Measurements from ENCODE around the gene YES1. TPM values are rescaled to one million over a fixed set of nuclear protein-coding genes. Genes with fewer than 3 reads are reported as not detected.

YES1 gene
- total RNA-seq, 4 donors from 2014 or later = 49.4 to 128 (median 96.0) TPM

DNA sequence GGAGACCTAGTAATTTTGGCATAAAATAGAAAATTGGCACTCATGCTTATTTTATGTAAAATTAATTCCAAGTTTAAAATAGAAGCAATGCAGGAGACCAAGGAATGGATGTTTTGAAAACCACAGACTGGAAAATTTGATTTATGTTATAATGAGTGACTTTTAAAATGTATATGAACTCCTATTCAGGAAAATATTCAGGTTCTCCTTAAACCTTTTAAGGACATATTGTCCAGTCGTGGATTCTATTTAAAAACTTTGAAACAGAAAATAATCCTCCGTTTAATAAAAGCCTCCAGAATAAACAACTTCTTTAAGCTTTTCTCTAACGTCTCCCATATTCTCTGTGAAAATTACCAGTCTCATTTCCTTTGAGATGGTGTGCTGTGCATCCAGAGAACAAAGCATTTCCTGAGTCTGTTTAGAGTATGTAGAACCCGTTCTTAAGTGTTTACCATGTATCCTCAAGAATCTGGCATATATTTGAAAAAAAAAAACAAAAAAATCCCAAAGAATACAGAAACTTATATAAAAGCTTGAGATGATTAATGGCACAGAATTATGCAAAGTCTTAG lies 8.6 kb upstream of the YES1 start:
- 42 to 48% methylated on average over 4 of the region's 4 CpGs for WGBS, 2 donors (ENCODE audit: low coverage in 1 of 2)

GRCh38 chr18:816869-817268 lies 4.8 kb upstream of the YES1 start:
- H3K4me3 ChIP-seq = no peak overlapping the region
- H3K27ac ChIP-seq = no peak overlapping the region
- TF ChIP-seq POLR2A (IDR thresholded peaks at IDR 0.05) (no peak), CTCF (IDR thresholded peaks at IDR 0.05) (no peak), EP300 (IDR thresholded peaks at IDR 0.05; ENCODE audit: low read depth) (no peak), POLR2AphosphoS5 (IDR thresholded peaks at IDR 0.05) (no peak)
- no peaks in the 10 kb centered on the region for H3K36me3 ChIP-seq
- no peaks in the 10 kb centered on the region for H3K9me3 ChIP-seq
- in situ Hi-C loops (cut with MboI; ENCODE audit: low pct_ligation_motif_present in 1 of 4, low pct_unique_long_range_greater_than_20kb in 1 of 4, low sequenced_read_pairs in 3 of 4) = no loop called here
- intact Hi-C loops (cut with DNase I; ENCODE audit: low total_unique reads) = no loop called here
- peaks cover 0 to 11% (median 0%) of the 10 kb centered on the region in 4 donors for H3K4me1 ChIP-seq
- peaks cover 14% of the 10 kb centered on the region for H3K27me3 ChIP-seq
- 29 to 39% methylated on average over 2 of the region's 2 CpGs for WGBS, 2 donors (ENCODE audit: low coverage in 1 of 2)
- DNase-seq = no peak

More for the DNA sequence above, 8.6 kb upstream of the YES1 start:
- Histone ChIP-seq H3K27me3 (peaks cover 14% of the 10 kb centered on the region), H3K4me3 (no peak overlapping the region), H3K27ac (no peak overlapping the region), H3K36me3 (no peaks in the 10 kb centered on the region), H3K4me1 (no peaks in the 10 kb centered on the region), H3K9me3 (no peaks in the 10 kb centered on the region)
- TF ChIP-seq POLR2AphosphoS5 (IDR thresholded peaks at IDR 0.05) (no peak), EP300 (IDR thresholded peaks at IDR 0.05; ENCODE audit: low read depth) (no peak), CTCF (IDR thresholded peaks at IDR 0.05) (no peak), POLR2A (IDR thresholded peaks at IDR 0.05) (no peak)
- DNase-seq = no peak
- in situ Hi-C loops (cut with MboI; ENCODE audit: low pct_ligation_motif_present in 1 of 4, low pct_unique_long_range_greater_than_20kb in 1 of 4, low sequenced_read_pairs in 3 of 4) = loop anchor here in 1 of 4 donors (10.0 kb wide), 1 partner anchor 196 kb away; no protein-coding TSS in a partner anchor
- intact Hi-C loops (cut with DNase I; ENCODE audit: low total_unique reads) = no loop called here

GRCh38 chr18:816088-816653 lies 4.1 kb upstream of the YES1 start:
- no peaks in the 10 kb centered on the region for H3K9me3 ChIP-seq
- TF ChIP-seq EP300 (IDR thresholded peaks at IDR 0.05; ENCODE audit: low read depth) (no peak), POLR2AphosphoS5 (IDR thresholded peaks at IDR 0.05) (no peak), POLR2A (IDR thresholded peaks at IDR 0.05) (no peak), CTCF (IDR thresholded peaks at IDR 0.05) (no peak)
- H3K36me3 ChIP-seq = no peaks in the 10 kb centered on the region
- DNase-seq = no peak
- peaks cover 0 to 13% (median 0%) of the 10 kb centered on the region in 4 donors for H3K4me1 ChIP-seq
- H3K4me3 ChIP-seq = no peak overlapping the region
- in situ Hi-C loops (cut with MboI; ENCODE audit: low pct_ligation_motif_present in 1 of 4, low pct_unique_long_range_greater_than_20kb in 1 of 4, low sequenced_read_pairs in 3 of 4) (no loop called here), intact Hi-C loops (cut with DNase I; ENCODE audit: low total_unique reads) (no loop called here)
- peaks cover 14% of the 10 kb centered on the region for H3K27me3 ChIP-seq
- H3K27ac ChIP-seq = no peak overlapping the region
- 67 to 81% methylated on average over 1 to 4 of the region's 4 CpGs for WGBS, 2 donors (ENCODE audit: low coverage in 1 of 2)

DNA sequence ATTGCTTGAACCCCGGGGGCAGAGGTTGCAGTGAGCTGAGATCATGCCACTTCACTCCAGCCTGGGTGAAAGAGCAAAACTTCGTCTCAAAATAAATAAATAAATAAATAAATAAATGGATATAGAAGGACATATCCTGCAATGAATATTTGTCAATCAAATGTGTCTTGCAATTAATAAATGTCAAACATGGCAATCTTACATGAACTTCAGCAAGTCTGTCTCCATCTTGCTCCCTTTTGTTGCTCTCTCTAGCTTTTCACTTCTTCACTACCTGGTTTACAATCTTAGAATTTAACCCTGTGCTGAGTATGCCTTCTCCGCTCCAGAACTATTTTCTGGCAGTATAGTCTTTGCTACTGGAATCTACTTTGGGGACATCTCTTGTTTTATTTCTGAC lies 3.3 kb upstream of the YES1 start:
- no peaks in the 10 kb centered on the region for H3K36me3 ChIP-seq
- intact Hi-C loops (cut with DNase I; ENCODE audit: low total_unique reads) = no loop called here

More for the DNA sequence above, 3.3 kb upstream of the YES1 start:
- no peak overlapping the region for H3K4me3 ChIP-seq
- WGBS, 2 donors (ENCODE audit: low coverage in 1 of 2) = 75 to 100% methylated on average over 1 to 3 of the region's 3 CpGs
- H3K4me1 ChIP-seq = peaks cover 0 to 21% (median 0%) of the 10 kb centered on the region in 4 donors
- no peak for DNase-seq
- in situ Hi-C loops (cut with MboI; ENCODE audit: low pct_ligation_motif_present in 1 of 4, low pct_unique_long_range_greater_than_20kb in 1 of 4, low sequenced_read_pairs in 3 of 4) = no loop called here
- no peak for TF ChIP-seq CTCF (IDR thresholded peaks at IDR 0.05)
- TF ChIP-seq POLR2A (IDR thresholded peaks at IDR 0.05) = no peak
- no peak for TF ChIP-seq POLR2AphosphoS5 (IDR thresholded peaks at IDR 0.05)
- no peak for TF ChIP-seq EP300 (IDR thresholded peaks at IDR 0.05; ENCODE audit: low read depth)
- H3K9me3 ChIP-seq = no peaks in the 10 kb centered on the region
- H3K27me3 ChIP-seq = peaks cover 9% of the 10 kb centered on the region
- H3K27ac ChIP-seq = no peak overlapping the region

Measured in transverse colon (tissue), 4 donors.